IMR-90 (cell line): ENCODE data around the gene METTL24. TPM values are rescaled to one million over a fixed set of nuclear protein-coding genes. Genes with fewer than 3 reads are reported as not detected.

ENCODE experiments used
- ATAC-seq: fragments of 200-7000 bp; cut with Tn5 transposase; 2 replicates; pipeline ENCODE4 v1.9.1; 2020; ENCODE audit warnings: low read depth, mild to moderate bottlenecking, moderate library complexity
- BruUV-seq: library from RNA; stranded (reverse); fragments of 400-500 nt; replicated peaks from 2 replicates; lab custom pipeline; 2021; lab: Mats Ljungman, UMichigan
- CTCF ChIA-PET: fragments of 300-600 bp; formaldehyde crosslinking; extraction: SDS; loops from one replicate; lab custom pipeline; 2021; ENCODE audit warnings: antibody characterized with exemption; lab: Yijun Ruan, JAX
- POLR2A ChIA-PET: fragments of 300-600 bp; sonication (Branson Sonifier 250); formaldehyde crosslinking; loops from one replicate; lab custom pipeline; 2022; ENCODE audit warnings: antibody characterized with exemption; ENCODE audit not compliant: unreplicated experiment; lab: Charles Lee
- DNase-seq: peaks from one replicate; pipeline ENCODE4 v3.0.0; 2013
- H2AFZ ChIP-seq: replicated peaks from 2 replicates; pipeline ENCODE3; 2013; ENCODE audit warnings: low read length, mild to moderate bottlenecking; ENCODE audit not compliant: poor library complexity
- H2AK5ac ChIP-seq: 2 replicates; pipeline ENCODE4 v1.6.1; 2013; ENCODE audit warnings: low read depth, low read length, inconsistent platforms
- H2AK9ac ChIP-seq: replicated peaks from 2 replicates; pipeline ENCODE3; 2013; ENCODE audit warnings: mild to moderate bottlenecking, low read depth, low read length, moderate library complexity; ENCODE audit not compliant: poor library complexity
- H2BK120ac ChIP-seq: 2 replicates; pipeline ENCODE4 v1.6.1; 2013; ENCODE audit warnings: low read depth, low read length, inconsistent platforms
- H2BK15ac ChIP-seq: 3 replicates; pipeline ENCODE4 v1.6.1; 2013; ENCODE audit warnings: low read depth, low read length, inconsistent platforms
- H2BK20ac ChIP-seq: 2 replicates; pipeline ENCODE4 v1.6.1; 2013; ENCODE audit warnings: low read depth, mild to moderate bottlenecking, inconsistent platforms, low read length, moderate library complexity
- H2BK5ac ChIP-seq: 2 replicates; pipeline ENCODE4 v1.6.1; 2013; ENCODE audit warnings: mild to moderate bottlenecking, low read depth, low read length, inconsistent platforms; ENCODE audit not compliant: poor library complexity, severe bottlenecking
- H3K14ac ChIP-seq: replicated peaks from 2 replicates; pipeline ENCODE4 v1.6.1; 2013; ENCODE audit warnings: low read depth, low read length, inconsistent platforms
- H3K18ac ChIP-seq: 2 replicates; pipeline ENCODE4 v1.6.1; 2013; ENCODE audit warnings: low read depth, low read length, control low read depth
- H3K23ac ChIP-seq: 2 replicates; pipeline ENCODE4 v1.6.1; 2013; ENCODE audit warnings: low read depth, low read length, inconsistent platforms
- H3K27ac ChIP-seq: 2 replicates; pipeline ENCODE4 v1.5.1; 2013; ENCODE audit warnings: mild to moderate bottlenecking, control low read depth, low read length; ENCODE audit not compliant: insufficient read depth
- H3K27me3 ChIP-seq: 2 replicates; pipeline ENCODE4 v1.6.1; 2013; ENCODE audit warnings: low read length; ENCODE audit not compliant: control insufficient read depth, insufficient read depth
- H3K36me3 ChIP-seq: 2 replicates; pipeline ENCODE4 v1.6.1; 2013; ENCODE audit warnings: low read length, mixed read lengths; ENCODE audit not compliant: control insufficient read depth, insufficient read depth
- H3K4ac ChIP-seq: 2 replicates; pipeline ENCODE4 v1.6.1; 2013; ENCODE audit warnings: low read depth, low read length, inconsistent platforms
- H3K4me1 ChIP-seq: 2 replicates; pipeline ENCODE4 v1.6.1; 2013; ENCODE audit warnings: low read length, mixed read lengths; ENCODE audit not compliant: control insufficient read depth, insufficient read depth
- H3K4me2 ChIP-seq: 2 replicates; pipeline ENCODE4 v1.6.1; 2013; ENCODE audit warnings: low read depth, mild to moderate bottlenecking, control low read depth, low read length, moderate library complexity
- H3K4me3 ChIP-seq: 2 replicates; pipeline ENCODE4 v1.5.1; 2013; ENCODE audit warnings: low read depth, mild to moderate bottlenecking, control low read depth, low read length, moderate library complexity; ENCODE audit not compliant: insufficient read depth
- H3K56ac ChIP-seq: 2 replicates; pipeline ENCODE4 v1.6.1; 2013; ENCODE audit warnings: low read length, inconsistent platforms; ENCODE audit not compliant: insufficient read depth; ENCODE audit errors: extremely low read depth
- H3K79me1 ChIP-seq, 2 experiments: 2 replicates each; pipeline ENCODE4 v1.6.1; 2013; ENCODE audit warnings: low read length in 2 of 2, inconsistent platforms in 1 of 2, low read depth in 1 of 2
- H3K9ac ChIP-seq: 2 replicates; pipeline ENCODE4 v1.6.1; 2013; ENCODE audit warnings: low read depth, low read length, control low read depth
- H3K9me1 ChIP-seq: 2 replicates; pipeline ENCODE4 v1.6.1; 2013; ENCODE audit warnings: low read length, inconsistent platforms; ENCODE audit not compliant: insufficient read depth
- H3K9me3 ChIP-seq: 2 replicates; pipeline ENCODE4 v1.6.1; 2013; ENCODE audit warnings: low read length; ENCODE audit not compliant: control insufficient read depth, insufficient read depth
- H4K20me1 ChIP-seq: 2 replicates; pipeline ENCODE4 v1.6.1; 2013; ENCODE audit warnings: low read length, inconsistent platforms; ENCODE audit not compliant: insufficient read depth
- H4K5ac ChIP-seq: 2 replicates; pipeline ENCODE4 v1.6.1; 2013; ENCODE audit warnings: mild to moderate bottlenecking, low read depth, low read length, control low read depth
- H4K8ac ChIP-seq, 2 experiments: 2 replicates each; pipeline ENCODE4 v1.6.1; 2013; ENCODE audit warnings: low read depth in 2 of 2, low read length in 2 of 2, control low read depth in 1 of 2, inconsistent platforms in 1 of 2
- H4K91ac ChIP-seq: 2 replicates; pipeline ENCODE4 v1.6.1; 2013; ENCODE audit warnings: low read depth, low read length, inconsistent platforms; ENCODE audit not compliant: insufficient read depth
- BHLHE40 ChIP-seq: fragments of 150-350 bp; IDR thresholded peaks from 2 replicates; pipeline ENCODE4 v1.6.1; 2016; ENCODE audit warnings: mild to moderate bottlenecking, low read depth, low read length
- CHD1 ChIP-seq: IDR thresholded peaks from 2 replicates; pipeline ENCODE4 v1.6.1; 2012; ENCODE audit warnings: low read depth, low read length, improper control_type of control experiment
- FOS ChIP-seq: fragments of 150-350 bp; IDR thresholded peaks from 2 replicates; pipeline ENCODE4 v1.6.1; 2016; ENCODE audit warnings: low read depth, low read length
- MAFK ChIP-seq: IDR thresholded peaks from 2 replicates; pipeline ENCODE4 v1.6.1; 2012; ENCODE audit warnings: low read depth, low read length, improper control_type of control experiment
- MAZ ChIP-seq: IDR thresholded peaks from 2 replicates; pipeline ENCODE4 v1.6.1; 2012; ENCODE audit warnings: low read depth, mild to moderate bottlenecking, low read length, improper control_type of control experiment, moderate library complexity, borderline replicate concordance
- MXI1 ChIP-seq: IDR thresholded peaks from 2 replicates; pipeline ENCODE4 v1.6.1; 2012; ENCODE audit warnings: low read depth, mild to moderate bottlenecking, low read length, moderate library complexity, borderline replicate concordance
- NFE2L2 ChIP-seq: fragments of 150-350 bp; IDR thresholded peaks from 2 replicates; pipeline ENCODE4 v1.6.1; 2016; ENCODE audit warnings: low read depth, mild to moderate bottlenecking, low read length
- POLR2A ChIP-seq: IDR thresholded peaks from 2 replicates; pipeline ENCODE4 v1.6.1; 2012; ENCODE audit warnings: mild to moderate bottlenecking, low read depth, low read length
- RAD21 ChIP-seq: IDR thresholded peaks from 2 replicates; pipeline ENCODE4 v1.6.1; 2012; ENCODE audit warnings: low read length, improper control_type of control experiment
- RCOR1 ChIP-seq: IDR thresholded peaks from 2 replicates; pipeline ENCODE4 v1.6.1; 2012; ENCODE audit warnings: mild to moderate bottlenecking, low read length, improper control_type of control experiment; ENCODE audit not compliant: insufficient replicate concordance
- RFX5 ChIP-seq: IDR thresholded peaks from 2 replicates; pipeline ENCODE4 v1.8.0; 2012; ENCODE audit warnings: low read depth, mild to moderate bottlenecking, low read length, moderate library complexity
- SMC3 ChIP-seq: fragments of 150-350 bp; IDR thresholded peaks from 2 replicates; pipeline ENCODE4 v1.6.1; 2016; ENCODE audit warnings: low read depth, mild to moderate bottlenecking, antibody characterized with exemption, low read length, moderate library complexity
- WGBS, 2 experiments: methylation state at CpG; one replicate each; pipeline versions ENCODE4 v1.1.5 to v1.1.7; 2013; ENCODE audit warnings: missing lambda C conversion rate in 2 of 2; ENCODE audit not compliant: insufficient read length in 1 of 2; ENCODE audit errors: extremely low coverage in 2 of 2; 5-methylcytosine and 5-hydroxymethylcytosine counted together
- dilution Hi-C: fragments of 300-500 bp; cut with HindIII; formaldehyde crosslinking; loops from one replicate; pipeline ENCODE4 v1.14.3; 2018; ENCODE audit warnings: low sequenced_read_pairs; ENCODE audit not compliant: unreplicated experiment
- in situ Hi-C: fragments of 300-500 bp; cut with MboI; formaldehyde crosslinking; loops from 3 replicates; pipeline ENCODE4 v1.14.3; 2019; ENCODE audit warnings: low sequenced_read_pairs, inconsistent platforms, mixed read lengths
- intact Hi-C: fragments of 100-400 bp; cut with micrococcal nuclease; formaldehyde crosslinking; loops from 2 replicates; pipeline ENCODE4 v1.10.0; 2022
- polyA plus RNA-seq, 3 experiments: library from polyadenylated mRNA; depleted of rRNA; stranded (reverse); fragments of >200 nt; gene quantifications; 2 replicates each; pipeline ENCODE4 v1.2.3, GENCODE V29; 2012; ENCODE audit warnings: low replicate concordance in 1 of 3
- total RNA-seq: library from RNA; depleted of rRNA; stranded (reverse); fragments of >200 nt; gene quantifications from 2 replicates; pipeline ENCODE4 v1.2.3, GENCODE V29; 2012
- TF ChIP-seq, protein P1 (sequence below): conservative IDR thresholded peaks from 2 replicates; pipeline ENCODE4 v1.5.1; 2012; ENCODE audit warnings: mild to moderate bottlenecking, low read depth, low read length, improper control_type of control experiment

METTL24 gene
- total and polyA plus RNA-seq, 2 of the 4 experiments (the other 2 are of a cell fraction) = not detected

DNA sequence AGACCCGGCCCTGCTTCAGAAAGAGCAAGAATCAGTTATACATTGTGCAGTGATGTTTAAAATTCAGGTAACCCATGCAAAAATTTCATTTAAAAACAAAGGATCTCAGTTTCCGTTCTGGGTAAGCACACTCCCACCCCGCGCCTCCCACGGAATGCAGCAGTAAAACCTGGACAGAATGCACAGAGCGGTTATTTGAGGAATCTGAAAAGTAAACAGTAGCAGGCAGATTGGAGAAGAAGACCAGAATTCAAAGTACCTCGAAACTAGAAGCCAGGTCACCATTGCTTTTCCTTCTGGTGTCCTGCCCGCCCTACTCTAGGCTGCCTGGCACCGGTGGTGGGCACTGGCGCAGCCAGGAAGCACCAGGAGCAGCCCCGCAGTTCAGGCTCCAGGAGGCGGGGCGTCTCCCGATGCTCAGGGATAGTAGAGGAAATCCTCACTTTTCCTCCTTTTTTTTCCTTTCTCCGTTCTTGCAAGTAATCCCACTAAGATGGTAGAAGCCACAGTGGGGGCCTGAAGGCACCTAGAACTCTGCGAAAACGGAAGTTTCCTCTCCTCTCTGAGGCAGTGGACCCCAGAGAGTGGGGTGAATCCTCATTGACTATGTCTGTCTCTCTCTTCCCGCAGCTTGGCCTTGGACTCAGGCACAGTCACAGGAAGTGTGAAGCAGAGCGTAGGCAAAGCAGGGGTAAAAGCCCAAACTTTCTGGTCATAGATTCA lies 28.3 kb downstream of the METTL24 start:
- Histone ChIP-seq H2BK5ac (peak overlapping the region; percentile 17), H3K36me3 (no peaks in the 10 kb centered on the region), H2BK15ac (peak overlapping the region; percentile 19; the same call in 1 of the 3 replicates), H2BK120ac (peak overlapping the region; percentile 83), H3K23ac (peak overlapping the region; percentile 26), H3K4me3 (no peak overlapping the region), H4K20me1 (no peaks in the 10 kb centered on the region), H3K27ac (peak overlapping the region; percentile 81), H3K56ac (no peak overlapping the region), H3K18ac (peak overlapping the region; percentile 89), H2AK5ac (peak overlapping the region; percentile 29; the same call in 1 of the 2 replicates), H2AFZ (peak overlapping the region; percentile 86), H2BK20ac (peak overlapping the region; percentile 69), H3K9me1 (peaks cover 16% of the 10 kb centered on the region), H4K91ac (peak overlapping the region; percentile 80), H3K9me3 (no peaks in the 10 kb centered on the region), H3K4me1 (peaks cover 26% of the 10 kb centered on the region), H3K14ac (peak overlapping the region; percentile 31), H4K5ac (peak overlapping the region; percentile 85; the same call in 1 of the 2 replicates), H3K79me1 (no peaks in the 10 kb centered on the region), H3K4me2 (peak overlapping the region; percentile 81), H4K8ac (peak overlapping the region; percentile 64 to 69), H3K27me3 (no peaks in the 10 kb centered on the region), H3K4ac (peak overlapping the region; percentile 68), H3K9ac (peak overlapping the region; percentile 24; the same call in 1 of the 2 replicates), H2AK9ac (peak overlapping the region; percentile 25)
- in situ Hi-C loops (no loop called here), dilution Hi-C loops (no loop called here), intact Hi-C loops (loop anchor here (2.0 to 5.0 kb wide), 2 partner anchors 108 to 151 kb away; partner anchors contain the start of gene WASF1)
- no TSS peak for BruUV-seq
- ChIA-PET CTCF (no interaction called here), POLR2A (no interaction called here)
- DNase-seq (peak; percentile 31), ATAC-seq (peak; percentile 60)
- TF ChIP-seq FOS (no peak), MAFK (no peak), CHD1 (no peak), RAD21 (no peak), RFX5 (no peak), MXI1 (no peak), RCOR1 (no peak), POLR2A (no peak), SMC3 (no peak), NFE2L2 (no peak), MAZ (no peak), BHLHE40 (no peak)
- TF ChIP-seq, protein P1, sequence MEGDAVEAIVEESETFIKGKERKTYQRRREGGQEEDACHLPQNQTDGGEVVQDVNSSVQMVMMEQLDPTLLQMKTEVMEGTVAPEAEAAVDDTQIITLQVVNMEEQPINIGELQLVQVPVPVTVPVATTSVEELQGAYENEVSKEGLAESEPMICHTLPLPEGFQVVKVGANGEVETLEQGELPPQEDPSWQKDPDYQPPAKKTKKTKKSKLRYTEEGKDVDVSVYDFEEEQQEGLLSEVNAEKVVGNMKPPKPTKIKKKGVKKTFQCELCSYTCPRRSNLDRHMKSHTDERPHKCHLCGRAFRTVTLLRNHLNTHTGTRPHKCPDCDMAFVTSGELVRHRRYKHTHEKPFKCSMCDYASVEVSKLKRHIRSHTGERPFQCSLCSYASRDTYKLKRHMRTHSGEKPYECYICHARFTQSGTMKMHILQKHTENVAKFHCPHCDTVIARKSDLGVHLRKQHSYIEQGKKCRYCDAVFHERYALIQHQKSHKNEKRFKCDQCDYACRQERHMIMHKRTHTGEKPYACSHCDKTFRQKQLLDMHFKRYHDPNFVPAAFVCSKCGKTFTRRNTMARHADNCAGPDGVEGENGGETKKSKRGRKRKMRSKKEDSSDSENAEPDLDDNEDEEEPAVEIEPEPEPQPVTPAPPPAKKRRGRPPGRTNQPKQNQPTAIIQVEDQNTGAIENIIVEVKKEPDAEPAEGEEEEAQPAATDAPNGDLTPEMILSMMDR = no peak
- WGBS, 2 experiments = no CpG with 5 or more reads among the region's 19 CpGs
